GM12873 (cell line): ENCODE results near the gene NFIB.

Experiments used
- CTCF ChIP-seq: IDR thresholded peaks from 2 replicates; pipeline ENCODE4 v1.5.1; 2012; ENCODE audit warnings: low read depth, mild to moderate bottlenecking, moderate library complexity, low read length, control low read depth; ENCODE audit not compliant: insufficient read depth; ENCODE audit errors: missing control alignments

Gene NFIB

GRCh38 chr9:14086495-14086894, 227.4 kb downstream of the NFIB start:
- no peak for TF ChIP-seq CTCF

- no peak for TF ChIP-seq CTCF
These were observed 228.1 kb downstream of the NFIB start for GRCh38 chr9:14085810-14086209.

- no peak for TF ChIP-seq CTCF
These were observed 229.1 kb downstream of the NFIB start for GRCh38 chr9:14084867-14085266.

GRCh38 chr9:14083366-14083765, 230.6 kb downstream of the NFIB start:
- TF ChIP-seq CTCF = no peak

- no peak for TF ChIP-seq CTCF
These were observed 231.2 kb downstream of the NFIB start for GRCh38 chr9:14082732-14083131.

GRCh38 chr9:14081745-14082144, 232.2 kb downstream of the NFIB start:
- TF ChIP-seq CTCF = no peak

- no peak for TF ChIP-seq CTCF
These were observed 232.9 kb downstream of the NFIB start for GRCh38 chr9:14080959-14081542.
